ENCODE measurements around the gene GPATCH1.

DNA sequence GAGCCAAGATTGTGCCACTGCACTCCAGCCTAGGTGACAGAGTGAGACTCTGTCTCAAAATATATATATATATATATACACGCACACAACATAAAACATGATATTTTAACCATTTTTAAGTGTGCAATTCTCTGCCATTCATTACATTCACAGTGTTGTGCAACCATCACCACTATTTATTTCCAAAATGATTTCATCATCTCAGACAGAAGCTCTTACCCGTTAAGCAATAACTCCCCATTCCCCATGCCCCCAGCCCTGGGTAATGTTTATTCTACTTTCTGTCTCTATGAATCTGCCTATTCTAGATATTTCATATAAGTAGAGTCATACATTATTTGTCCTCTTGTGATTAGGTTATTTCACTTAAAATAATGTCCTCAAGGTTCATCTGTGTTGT, 71.2 kb downstream of the GPATCH1 start:
- TF ChIP-seq, protein P1, sequence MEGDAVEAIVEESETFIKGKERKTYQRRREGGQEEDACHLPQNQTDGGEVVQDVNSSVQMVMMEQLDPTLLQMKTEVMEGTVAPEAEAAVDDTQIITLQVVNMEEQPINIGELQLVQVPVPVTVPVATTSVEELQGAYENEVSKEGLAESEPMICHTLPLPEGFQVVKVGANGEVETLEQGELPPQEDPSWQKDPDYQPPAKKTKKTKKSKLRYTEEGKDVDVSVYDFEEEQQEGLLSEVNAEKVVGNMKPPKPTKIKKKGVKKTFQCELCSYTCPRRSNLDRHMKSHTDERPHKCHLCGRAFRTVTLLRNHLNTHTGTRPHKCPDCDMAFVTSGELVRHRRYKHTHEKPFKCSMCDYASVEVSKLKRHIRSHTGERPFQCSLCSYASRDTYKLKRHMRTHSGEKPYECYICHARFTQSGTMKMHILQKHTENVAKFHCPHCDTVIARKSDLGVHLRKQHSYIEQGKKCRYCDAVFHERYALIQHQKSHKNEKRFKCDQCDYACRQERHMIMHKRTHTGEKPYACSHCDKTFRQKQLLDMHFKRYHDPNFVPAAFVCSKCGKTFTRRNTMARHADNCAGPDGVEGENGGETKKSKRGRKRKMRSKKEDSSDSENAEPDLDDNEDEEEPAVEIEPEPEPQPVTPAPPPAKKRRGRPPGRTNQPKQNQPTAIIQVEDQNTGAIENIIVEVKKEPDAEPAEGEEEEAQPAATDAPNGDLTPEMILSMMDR (IDR thresholded peaks at IDR 0.05 in 2 of 3, conservative IDR thresholded peaks at IDR 0.05 in 1 of 3; ENCODE audit: insufficient read depth in 2 of 3, low read depth in 1 of 3, low read length in 3 of 3), result no peak
- TF ChIP-seq, protein P2, sequence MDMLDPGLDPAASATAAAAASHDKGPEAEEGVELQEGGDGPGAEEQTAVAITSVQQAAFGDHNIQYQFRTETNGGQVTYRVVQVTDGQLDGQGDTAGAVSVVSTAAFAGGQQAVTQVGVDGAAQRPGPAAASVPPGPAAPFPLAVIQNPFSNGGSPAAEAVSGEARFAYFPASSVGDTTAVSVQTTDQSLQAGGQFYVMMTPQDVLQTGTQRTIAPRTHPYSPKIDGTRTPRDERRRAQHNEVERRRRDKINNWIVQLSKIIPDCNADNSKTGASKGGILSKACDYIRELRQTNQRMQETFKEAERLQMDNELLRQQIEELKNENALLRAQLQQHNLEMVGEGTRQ (CRISPR knock-in tag; IDR thresholded peaks at IDR 0.05), result no peak
- TF ChIP-seq, protein P3, sequence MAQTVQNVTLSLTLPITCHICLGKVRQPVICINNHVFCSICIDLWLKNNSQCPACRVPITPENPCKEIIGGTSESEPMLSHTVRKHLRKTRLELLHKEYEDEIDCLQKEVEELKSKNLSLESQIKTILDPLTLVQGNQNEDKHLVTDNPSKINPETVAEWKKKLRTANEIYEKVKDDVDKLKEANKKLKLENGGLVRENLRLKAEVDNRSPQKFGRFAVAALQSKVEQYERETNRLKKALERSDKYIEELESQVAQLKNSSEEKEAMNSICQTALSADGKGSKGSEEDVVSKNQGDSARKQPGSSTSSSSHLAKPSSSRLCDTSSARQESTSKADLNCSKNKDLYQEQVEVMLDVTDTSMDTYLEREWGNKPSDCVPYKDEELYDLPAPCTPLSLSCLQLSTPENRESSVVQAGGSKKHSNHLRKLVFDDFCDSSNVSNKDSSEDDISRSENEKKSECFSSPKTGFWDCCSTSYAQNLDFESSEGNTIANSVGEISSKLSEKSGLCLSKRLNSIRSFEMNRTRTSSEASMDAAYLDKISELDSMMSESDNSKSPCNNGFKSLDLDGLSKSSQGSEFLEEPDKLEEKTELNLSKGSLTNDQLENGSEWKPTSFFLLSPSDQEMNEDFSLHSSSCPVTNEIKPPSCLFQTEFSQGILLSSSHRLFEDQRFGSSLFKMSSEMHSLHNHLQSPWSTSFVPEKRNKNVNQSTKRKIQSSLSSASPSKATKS (CRISPR knock-in tag; IDR thresholded peaks at IDR 0.05), result no peak
- TF ChIP-seq, protein P4, sequence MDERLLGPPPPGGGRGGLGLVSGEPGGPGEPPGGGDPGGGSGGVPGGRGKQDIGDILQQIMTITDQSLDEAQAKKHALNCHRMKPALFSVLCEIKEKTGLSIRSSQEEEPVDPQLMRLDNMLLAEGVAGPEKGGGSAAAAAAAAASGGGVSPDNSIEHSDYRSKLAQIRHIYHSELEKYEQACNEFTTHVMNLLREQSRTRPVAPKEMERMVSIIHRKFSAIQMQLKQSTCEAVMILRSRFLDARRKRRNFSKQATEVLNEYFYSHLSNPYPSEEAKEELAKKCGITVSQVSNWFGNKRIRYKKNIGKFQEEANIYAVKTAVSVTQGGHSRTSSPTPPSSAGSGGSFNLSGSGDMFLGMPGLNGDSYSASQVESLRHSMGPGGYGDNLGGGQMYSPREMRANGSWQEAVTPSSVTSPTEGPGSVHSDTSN (CRISPR knock-in tag; IDR thresholded peaks at IDR 0.05; ENCODE audit: low read depth), result no peak
- TF ChIP-seq, protein P4 (tag; conservative IDR thresholded peaks at IDR 0.05; ENCODE audit: low read depth), result no peak
- no peak for TF ChIP-seq ATF1 (CRISPR knock-in tag; IDR thresholded peaks at IDR 0.05)
- TF ChIP-seq ATF1 (tag; IDR thresholded peaks at IDR 0.05), result no peak
- TF ChIP-seq LEF1 (IDR thresholded peaks at IDR 0.05), result no peak
- TF ChIP-seq, protein P5, sequence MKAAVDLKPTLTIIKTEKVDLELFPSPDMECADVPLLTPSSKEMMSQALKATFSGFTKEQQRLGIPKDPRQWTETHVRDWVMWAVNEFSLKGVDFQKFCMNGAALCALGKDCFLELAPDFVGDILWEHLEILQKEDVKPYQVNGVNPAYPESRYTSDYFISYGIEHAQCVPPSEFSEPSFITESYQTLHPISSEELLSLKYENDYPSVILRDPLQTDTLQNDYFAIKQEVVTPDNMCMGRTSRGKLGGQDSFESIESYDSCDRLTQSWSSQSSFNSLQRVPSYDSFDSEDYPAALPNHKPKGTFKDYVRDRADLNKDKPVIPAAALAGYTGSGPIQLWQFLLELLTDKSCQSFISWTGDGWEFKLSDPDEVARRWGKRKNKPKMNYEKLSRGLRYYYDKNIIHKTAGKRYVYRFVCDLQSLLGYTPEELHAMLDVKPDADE (conservative IDR thresholded peaks at IDR 0.05; ENCODE audit: control insufficient read depth, low read depth, low read length), result no peak

Data from K562 (cell line).